ENCODE measurements around the gene IL17A.

Gene IL17A

GRCh38 chr6:52186075-52186474 lies at the start of gene IL17A:
Gene IL17A (plus strand): TSS chr6:52186375. CDS start chr6:52186432, 57 bp downstream.
- DNase-seq (ENCODE audit: low read depth, low spot score), result no peak

- DNase-seq (ENCODE audit: low read depth, low spot score), result no peak
Measured at GRCh38 chr6:52136934-52137467, 49.2 kb upstream of the IL17A start.

DNA sequence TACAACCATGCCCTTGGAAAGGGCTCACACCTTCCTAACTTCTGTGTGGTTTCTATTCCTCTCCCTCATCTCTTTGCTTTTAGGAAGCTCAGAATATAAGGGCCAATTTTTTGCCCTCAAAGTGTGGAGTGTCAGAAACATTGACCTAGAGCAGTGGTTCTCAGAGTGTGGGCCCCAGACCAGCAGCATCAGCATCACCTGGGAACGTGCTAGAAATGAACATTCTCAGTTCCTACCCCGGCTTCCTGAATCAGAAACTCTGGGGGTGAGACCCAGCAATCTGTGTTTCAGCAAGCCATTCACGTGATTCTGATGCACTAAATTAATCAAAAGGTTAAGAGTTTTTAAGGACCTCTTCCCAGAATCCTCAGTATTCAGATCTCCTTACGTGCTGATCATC lies 47.9 kb upstream of the IL17A start:
- DNase-seq (ENCODE audit: low read depth, low spot score), result no peak

- DNase-seq (ENCODE audit: low read depth, low spot score), result no peak
Measured at GRCh38 chr6:52139985-52140680, 46.0 kb upstream of the IL17A start.

GRCh38 chr6:52141596-52141995 lies 44.6 kb upstream of the IL17A start:
- DNase-seq (ENCODE audit: low read depth, low spot score), result no peak

GRCh38 chr6:52142556-52142955 lies 43.6 kb upstream of the IL17A start:
- DNase-seq (ENCODE audit: low read depth, low spot score), result no peak

DNA sequence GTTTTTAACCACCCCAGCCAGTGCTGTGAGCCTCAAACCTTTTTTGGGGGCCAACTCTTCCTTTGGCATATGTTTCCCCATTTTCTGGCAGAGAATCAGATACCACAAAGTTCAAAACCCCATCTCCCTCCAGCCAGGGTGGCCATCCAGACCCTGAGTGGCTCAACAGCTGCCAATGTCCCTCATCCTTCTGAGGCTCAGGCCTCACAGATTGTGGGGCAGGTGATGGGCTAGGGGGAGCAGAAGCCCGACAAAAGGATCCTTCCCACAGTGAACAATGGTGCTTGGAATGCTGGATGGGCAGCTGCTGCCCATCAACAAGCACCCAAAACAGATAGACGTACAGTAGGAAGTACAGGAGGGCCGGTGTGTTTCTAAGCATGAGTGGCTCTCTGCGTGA lies 42.6 kb upstream of the IL17A start:
- DNase-seq (ENCODE audit: low read depth, low spot score), result no peak

DNA sequence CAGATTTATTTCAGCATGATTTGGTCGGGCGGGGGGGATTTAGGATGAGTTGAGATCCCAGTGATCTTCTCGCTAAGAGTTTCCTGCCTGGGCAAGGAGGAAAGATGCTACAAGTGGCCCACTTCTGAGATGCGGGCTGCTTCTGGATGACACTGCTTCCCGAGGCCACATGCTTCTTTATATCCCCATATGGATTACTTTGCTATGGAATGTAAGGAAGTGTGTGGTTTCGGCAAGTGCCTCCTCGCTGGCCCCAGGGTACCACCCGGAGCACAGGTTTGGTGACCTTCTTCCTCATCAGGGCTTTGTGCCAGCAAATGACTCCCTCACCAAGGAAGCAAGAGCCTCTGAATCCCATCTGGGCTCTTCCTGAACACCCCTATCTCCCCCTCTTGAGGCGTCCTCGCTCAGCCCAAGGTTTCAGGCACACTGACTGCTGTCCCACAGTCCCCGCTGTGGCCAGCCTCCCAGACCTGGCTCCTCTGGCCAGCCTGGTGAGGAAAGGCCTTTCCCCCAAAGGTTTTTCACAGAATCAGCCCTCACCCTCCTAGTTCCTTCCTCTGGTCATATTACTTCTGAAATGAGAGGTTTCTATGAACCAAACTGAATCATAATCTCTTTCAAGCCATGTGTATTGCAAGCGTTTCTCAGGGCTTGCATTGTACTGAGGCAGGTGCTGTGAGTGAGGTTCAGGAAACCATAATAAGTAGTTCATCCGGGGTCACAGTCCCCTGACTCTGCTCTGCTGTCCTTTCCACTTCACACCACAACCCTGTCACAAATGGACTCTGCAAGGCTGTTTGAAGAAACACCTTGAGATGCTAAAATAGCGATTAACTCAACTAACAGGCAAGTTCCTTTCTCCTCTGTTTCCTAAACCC lies 41.7 kb upstream of the IL17A start:
- no peak for DNase-seq (ENCODE audit: low read depth, low spot score)

- DNase-seq (ENCODE audit: low read depth, low spot score), result no peak
Measured at GRCh38 chr6:52146851-52147445, 39.2 kb upstream of the IL17A start.

DNA sequence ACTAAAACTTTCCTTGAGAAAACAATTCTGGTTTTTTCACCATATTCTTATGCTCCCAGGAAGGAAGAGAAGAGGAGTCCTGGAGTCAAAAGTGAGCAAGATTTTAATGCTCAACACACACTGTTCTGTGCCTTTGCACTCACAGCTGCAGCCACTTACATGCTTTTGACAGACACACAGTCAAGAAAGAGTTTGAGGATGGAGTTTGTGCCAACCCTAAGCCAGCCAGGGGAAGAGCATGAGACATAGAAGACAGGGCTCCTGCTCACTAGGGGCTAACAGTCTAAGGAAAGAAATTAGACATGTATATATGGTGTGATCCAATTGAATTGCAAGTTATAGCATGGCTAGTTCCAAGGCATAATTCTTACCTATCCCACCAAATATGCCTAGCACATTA lies 37.1 kb upstream of the IL17A start:
- no peak for DNase-seq (ENCODE audit: low read depth, low spot score)

- DNase-seq (ENCODE audit: low read depth, low spot score), result no peak
Measured at GRCh38 chr6:52149949-52150348, 36.2 kb upstream of the IL17A start.

DNA sequence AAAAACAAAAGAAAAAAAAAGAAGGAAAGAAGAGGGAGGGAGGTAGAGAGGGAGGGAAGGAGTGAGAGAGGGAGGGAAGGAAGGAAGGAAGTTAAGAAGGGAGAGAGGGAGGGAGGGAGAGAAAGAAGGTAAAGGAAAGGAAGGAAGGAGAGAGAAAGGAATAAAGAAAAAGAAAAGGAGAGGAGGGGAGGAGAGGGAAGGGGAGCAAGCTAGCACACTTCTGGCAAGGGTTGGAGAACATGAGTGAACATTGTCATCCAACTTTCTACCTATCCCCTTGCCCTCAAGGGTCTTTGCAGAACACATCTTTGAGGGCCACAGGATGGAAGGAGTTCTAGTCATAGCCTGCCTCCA lies 34.1 kb upstream of the IL17A start:
- DNase-seq (ENCODE audit: low read depth, low spot score), result no peak

DNA sequence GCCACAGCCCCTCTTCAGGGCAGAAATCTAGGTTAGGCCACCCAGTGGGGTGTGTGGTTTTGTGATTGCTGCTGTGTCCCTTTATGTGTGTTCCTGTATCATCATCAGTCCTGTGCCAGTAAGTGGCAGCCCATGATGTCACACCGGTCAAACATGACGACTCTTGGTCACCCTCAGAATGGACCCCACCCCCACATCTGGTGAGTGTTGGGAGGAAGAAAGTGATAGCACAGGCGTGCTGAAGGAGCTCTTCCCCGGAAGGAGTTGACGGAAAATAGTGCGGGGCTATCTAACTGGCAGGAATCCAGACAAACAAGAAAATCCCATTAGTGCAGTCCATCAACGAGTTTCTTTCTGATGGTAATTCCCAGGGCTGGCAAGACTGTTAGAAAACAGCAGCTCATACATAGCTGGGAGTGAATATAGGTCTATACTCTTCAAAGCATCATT lies 33.4 kb upstream of the IL17A start:
- no peak for DNase-seq (ENCODE audit: low read depth, low spot score)

GRCh38 chr6:52154381-52154780 lies 31.8 kb upstream of the IL17A start:
- no peak for DNase-seq (ENCODE audit: low read depth, low spot score)

DNA sequence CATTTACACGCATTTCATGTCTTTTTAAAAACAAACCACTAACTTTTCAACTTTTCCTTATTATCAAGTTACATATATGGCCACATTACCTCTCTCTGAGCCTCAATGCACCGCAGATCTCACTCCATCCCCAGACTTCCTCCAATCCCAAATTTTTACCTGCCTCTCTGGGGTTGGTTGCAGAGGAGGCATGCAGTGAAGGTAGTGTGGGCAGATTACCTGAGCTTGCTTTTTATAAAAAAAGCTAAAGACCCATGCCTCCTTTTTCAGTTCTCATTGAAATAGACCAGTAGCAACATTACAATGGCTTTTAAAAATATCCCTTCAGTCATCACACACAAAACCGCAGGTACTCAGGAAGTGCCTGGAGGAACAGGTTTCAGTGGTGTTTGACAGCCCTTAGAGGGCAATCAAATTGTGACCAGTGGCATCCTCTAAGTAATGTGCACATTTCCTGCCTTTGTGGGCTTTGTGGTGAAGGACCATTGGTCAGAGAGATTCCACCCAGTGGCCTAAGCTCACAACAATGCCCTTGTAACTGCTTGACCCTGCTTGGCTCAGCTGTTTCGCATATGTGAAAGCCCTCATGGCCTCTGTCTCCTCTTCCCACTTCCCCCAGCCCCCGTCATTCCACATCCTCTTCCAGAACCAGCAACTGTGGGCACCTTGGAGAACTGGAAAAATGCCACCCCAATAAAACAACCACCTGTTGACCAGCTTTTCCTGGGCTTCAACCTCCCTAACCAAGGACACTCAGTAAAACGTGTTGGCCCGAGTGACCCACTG lies 30.2 kb upstream of the IL17A start:
- peak; percentile 83 for DNase-seq (ENCODE audit: low read depth, low spot score)

DNA sequence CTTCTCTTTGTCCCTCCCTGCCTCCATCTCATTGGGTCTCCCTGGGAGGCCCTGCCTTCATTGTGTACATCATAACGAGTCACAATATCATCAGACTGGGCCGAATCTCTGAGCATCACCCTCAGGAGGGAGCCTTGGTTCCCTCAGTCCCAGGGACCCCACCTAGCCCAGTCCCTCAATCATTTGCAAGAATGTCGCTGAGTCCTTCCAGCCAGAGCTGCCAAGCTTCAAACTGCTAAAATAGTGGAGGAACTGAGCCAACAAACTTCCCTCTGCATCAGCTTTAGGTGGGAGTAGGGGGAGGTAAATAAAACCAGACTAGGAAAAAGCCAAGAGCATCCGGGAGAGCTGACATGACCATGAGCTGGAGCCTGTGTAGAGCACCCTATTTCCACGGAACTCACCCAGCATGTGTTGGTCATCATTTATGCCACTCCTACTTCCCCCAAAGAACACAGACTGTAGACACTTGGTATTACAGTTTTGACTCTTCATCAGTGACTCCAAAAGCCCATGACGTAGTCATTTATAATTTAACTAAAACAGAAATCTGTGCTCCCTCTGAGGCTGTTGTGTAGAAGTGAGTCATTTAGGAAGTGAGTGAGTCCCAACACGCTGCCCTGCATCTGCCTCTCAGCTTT lies 28.8 kb upstream of the IL17A start:
- DNase-seq (ENCODE audit: low read depth, low spot score), result no peak

- DNase-seq (ENCODE audit: low read depth, low spot score), result no peak
Measured at GRCh38 chr6:52160472-52161104, 25.6 kb upstream of the IL17A start.

DNA sequence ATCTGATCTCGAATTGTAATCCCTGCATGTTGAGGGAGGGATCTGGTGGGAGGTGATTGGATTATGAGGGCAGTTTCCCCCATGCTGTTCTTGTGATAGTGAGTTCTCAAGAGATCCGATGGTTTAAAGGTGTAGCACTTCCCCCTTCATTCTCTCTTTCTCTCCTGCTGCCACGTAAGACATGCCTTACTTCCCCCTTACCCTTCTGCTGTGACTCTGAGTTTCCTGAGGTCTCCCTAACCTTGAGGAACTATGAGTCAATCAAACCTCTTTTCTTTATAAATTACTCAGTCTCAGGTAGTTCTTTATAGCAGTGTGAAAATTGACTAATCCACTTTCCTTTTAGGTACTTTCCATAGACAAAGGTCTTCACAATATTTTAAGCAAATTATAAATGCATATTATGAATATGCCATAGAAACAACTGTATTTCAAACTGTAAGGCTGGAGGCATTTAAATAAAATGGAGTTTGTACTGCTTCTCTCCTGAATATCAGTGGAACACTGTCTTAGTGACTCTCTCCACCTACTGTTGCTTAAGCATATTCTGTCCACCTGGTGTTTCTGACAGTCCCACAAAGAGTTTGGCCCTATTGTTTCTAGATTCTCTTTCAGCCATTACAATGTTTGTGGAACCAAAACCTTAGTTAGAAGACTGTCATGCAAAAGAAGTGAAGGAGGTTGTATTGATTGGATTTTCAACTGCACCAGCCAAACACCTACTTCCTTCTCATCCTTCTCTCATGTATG lies 24.3 kb upstream of the IL17A start:
- no peak for DNase-seq (ENCODE audit: low read depth, low spot score)

- DNase-seq (ENCODE audit: low read depth, low spot score), result no peak
Measured at GRCh38 chr6:52162940-52163908, 23.0 kb upstream of the IL17A start.

Measured in iPS DF 19.7 (cell line).